ENCODE measurements around the gene CHTOP.
A peak's percentile ranks its signal among the peaks of the same experiment; 100 is the strongest.
"Not testable (repeated sequence)": the region's sequence is repeated elsewhere in the genome, so short reads cannot be mapped to it uniquely, and the experiment has no call there.

CHTOP gene

DNA sequence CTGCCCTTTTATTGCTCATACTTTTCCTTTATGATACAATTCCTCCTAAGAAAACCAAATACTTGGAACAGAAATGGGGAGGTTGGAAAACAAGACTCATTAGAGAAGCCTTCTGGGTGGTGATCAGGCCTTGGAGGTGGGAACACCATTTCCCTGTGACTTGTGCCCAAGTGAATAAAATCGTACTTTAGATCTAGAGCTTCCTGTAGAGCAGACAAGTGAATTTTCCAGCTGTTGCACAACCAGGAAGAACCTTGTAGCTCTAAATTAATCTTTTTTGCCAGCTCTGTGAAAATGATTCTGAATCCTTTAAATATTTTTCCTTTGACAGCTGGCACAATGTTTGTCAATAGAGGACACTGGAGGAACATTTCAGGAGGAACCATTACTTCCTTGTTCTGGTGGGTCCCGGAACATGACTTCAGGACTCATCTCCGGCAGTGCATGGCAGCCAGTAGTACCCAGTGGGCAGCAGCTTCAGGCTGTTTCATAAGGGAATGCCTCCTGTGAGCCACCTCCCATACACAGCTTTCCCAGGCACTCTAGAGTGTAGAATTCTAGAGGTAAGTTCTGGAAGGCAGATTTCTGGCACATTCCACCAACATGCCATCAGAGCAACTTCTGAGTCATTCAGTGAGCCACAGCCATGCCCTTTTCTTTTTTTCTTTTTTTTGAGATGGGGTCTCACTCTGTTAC lies 19.1 kb downstream of the CHTOP start:
- DNase-seq (ENCODE audit: low read depth), result no peak
- H3K4me3 ChIP-seq (ENCODE audit: low read depth, low read length), result no peak overlapping the region

DNA sequence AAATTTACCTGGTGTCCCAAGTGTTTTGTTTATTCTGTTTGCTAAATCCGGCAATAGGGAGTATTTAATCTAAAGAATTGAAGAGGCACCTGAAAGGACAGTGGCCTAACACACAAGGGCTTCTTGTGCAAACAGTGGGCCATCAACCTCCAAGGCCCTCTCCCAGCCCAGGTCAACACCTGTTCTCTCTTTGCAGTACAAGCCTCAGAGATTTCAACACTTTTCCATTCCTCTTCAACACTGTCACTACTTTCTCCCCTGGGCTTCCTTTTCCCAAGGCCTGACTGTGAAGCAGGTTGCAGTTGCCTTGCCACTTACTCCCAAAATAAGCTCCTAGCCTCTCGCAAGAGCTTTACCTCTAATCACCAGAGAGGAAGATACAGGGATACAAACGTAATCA lies 21.5 kb downstream of the CHTOP start:
- H3K4me3 ChIP-seq (ENCODE audit: low read depth, low read length), result no peak overlapping the region
- no peak for DNase-seq (ENCODE audit: low read depth)

- peak; percentile 51 for DNase-seq (ENCODE audit: low read depth)
- H3K4me3 ChIP-seq (ENCODE audit: low read depth, low read length), result peak within 1 kb of the TSS; percentile 76
Observed at GRCh38 chr1:153658400-153659174, 24.7 kb downstream of the CHTOP start, which contains the start of gene SNAPIN. TSS of gene SNAPIN (plus strand) at chr1:153658703. CDS start at chr1:153658744, 41 bp downstream.

DNA sequence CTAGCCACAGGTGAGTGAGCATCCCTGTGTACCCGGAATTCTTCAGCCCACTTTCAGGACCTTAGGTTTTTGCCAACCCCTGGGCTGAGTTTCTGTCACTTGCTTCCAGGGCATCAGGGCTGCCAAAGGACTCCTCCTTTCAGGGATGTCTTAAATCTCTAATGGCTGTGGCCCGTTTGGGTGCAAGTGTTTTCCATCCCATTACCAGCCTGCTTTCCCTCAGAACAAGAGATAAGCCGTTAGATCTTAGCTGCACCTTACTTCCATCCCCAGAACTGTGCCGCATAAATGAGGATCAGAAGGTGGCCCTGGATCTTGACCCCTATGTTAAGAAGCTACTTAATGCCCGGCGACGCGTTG lies 25.3 kb downstream of the CHTOP start:
- DNase-seq (ENCODE audit: low read depth), result no peak

GRCh38 chr1:153659656-153660055 lies 25.8 kb downstream of the CHTOP start:
- peak overlapping the region; percentile 76 for H3K4me3 ChIP-seq (ENCODE audit: low read depth, low read length)
- no peak for DNase-seq (ENCODE audit: low read depth)

More for the DNA sequence above, 25.3 kb downstream of the CHTOP start:
- peak overlapping the region; percentile 76 for H3K4me3 ChIP-seq (ENCODE audit: low read depth, low read length)

GRCh38 chr1:153661111-153661708 lies 27.3 kb downstream of the CHTOP start:
- no peak for DNase-seq (ENCODE audit: low read depth)
- H3K4me3 ChIP-seq (ENCODE audit: low read depth, low read length), result no peak overlapping the region

- H3K4me3 ChIP-seq (ENCODE audit: low read depth, low read length), result no peak overlapping the region
- DNase-seq (ENCODE audit: low read depth), result no peak
Observed at GRCh38 chr1:153662269-153662668, 28.4 kb downstream of the CHTOP start.

DNA sequence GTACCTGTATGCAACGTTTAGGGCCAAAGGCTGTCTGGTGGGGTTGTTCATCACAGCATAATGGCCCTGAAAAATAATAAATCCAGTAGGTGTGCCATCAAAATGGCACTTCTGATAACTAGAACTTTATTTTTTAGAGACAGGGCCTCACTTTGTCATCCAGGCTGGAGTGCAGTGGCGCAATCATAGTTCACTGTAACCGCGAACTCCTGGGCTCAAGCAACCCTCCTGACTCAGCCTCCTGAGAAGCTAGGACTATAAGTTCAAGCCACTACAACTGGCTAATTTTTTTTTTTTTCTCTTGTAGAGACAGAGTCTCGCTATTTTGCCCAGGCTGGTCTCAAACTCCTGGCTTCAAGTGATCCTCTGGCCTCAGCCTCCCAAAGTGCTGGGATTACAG lies 29.3 kb downstream of the CHTOP start:
- H3K4me3 ChIP-seq (ENCODE audit: low read depth, low read length), result no peak overlapping the region
- DNase-seq (ENCODE audit: low read depth), result no peak

GRCh38 chr1:153667439-153667838 lies 33.6 kb downstream of the CHTOP start:
- no peak for DNase-seq (ENCODE audit: low read depth)
- H3K4me3 ChIP-seq (ENCODE audit: low read depth, low read length), result no peak overlapping the region

DNA sequence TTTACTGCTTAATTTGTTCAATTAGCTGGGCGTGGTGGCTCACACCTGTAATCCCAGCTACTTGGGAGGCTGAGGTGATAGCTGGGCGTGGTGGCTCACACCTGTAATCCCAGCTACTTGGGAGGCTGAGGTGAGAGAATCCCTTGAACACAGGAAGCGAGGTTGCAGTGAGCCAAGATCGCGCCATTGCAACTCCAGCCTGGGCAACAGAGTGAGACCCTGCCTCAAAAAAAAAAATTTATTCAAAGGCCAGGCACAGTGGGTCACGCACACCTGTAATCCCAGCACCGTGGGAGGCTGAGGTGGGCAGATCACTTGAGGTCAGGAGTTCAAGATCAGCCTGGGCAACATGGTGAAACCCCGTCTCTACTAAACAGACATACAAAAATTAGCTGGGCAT lies 34.8 kb downstream of the CHTOP start:
- not testable (repeated sequence) for DNase-seq (ENCODE audit: low read depth)

GRCh38 chr1:153669606-153670005 lies 35.7 kb downstream of the CHTOP start:
- DNase-seq (ENCODE audit: low read depth), result no peak
- peak overlapping the region; percentile 80 for H3K4me3 ChIP-seq (ENCODE audit: low read depth, low read length)

More for the DNA sequence above, 34.8 kb downstream of the CHTOP start:
- H3K4me3 ChIP-seq (ENCODE audit: low read depth, low read length), result not testable (repeated sequence)

DNA sequence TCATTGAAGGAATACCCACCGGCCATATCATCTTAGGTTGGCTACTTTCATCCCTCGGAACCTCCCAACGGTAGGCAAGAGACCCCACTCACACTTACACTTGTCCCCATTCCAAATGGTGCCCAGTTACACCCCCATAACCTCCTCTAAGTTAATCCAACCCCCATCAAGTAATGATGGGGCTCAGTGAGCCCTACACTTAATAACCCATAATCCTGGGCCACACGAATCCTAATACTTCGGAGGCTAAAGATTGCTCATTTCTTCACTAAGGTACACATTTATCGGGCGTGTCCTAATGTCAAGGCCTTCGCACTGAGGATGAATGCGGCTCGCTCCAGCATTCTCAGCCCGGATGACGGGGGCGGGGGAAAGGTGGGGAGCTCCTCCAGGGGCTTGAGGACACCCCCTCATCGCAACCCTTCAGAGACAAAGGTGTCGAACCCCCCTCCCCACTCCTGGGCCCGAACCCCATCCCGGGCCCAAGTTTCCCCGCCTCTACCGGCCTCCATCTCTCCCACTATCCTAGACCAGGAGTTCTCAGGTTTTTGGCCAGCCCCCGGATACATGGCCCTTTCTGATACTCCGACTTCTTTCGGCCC lies 36.5 kb downstream of the CHTOP start:
- no peak for DNase-seq (ENCODE audit: low read depth)
- peak overlapping the region; percentile 80 for H3K4me3 ChIP-seq (ENCODE audit: low read depth, low read length)

DNA sequence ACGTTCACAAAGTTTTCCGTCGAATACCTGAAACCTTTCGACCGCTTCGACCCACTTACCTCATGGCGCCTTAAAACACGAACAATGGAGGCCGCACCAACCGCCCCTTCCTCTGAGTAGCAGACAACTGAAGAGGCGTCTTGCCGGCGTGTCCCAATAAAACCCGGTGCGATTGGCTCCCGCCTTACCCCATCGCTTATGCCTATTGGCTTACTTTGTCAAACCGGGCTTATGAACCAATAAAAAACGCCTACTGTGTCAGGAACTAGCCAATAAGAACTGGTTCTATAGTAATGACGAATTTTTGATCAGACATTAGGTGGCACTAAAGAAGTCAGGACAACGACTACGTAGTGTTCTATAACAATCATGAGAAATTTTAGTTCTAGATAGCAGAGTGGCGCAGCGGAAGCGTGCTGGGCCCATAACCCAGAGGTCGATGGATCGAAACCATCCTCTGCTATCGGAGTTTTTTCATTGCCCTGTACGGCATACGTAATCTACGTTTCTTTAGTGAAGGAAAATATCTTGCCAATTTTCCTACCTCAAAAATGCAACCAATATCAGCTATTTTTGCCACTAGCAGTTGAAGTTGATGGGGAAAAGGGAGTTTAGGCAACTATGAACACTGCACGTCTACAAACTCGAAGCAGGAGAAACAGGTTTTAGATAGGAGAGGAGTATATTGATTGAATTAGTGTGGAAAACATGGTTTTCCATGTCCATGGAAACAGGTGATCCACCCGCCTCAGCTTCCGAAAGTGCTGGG lies 37.2 kb downstream of the CHTOP start, which contains the start of gene ILF2:
Gene ILF2 (minus strand): TSS at position 135 of the 769 bp plus-strand sequence. CDS start 71 bp downstream, at position 64.
- DNase-seq (ENCODE audit: low read depth), result peak; percentile 99

DNA sequence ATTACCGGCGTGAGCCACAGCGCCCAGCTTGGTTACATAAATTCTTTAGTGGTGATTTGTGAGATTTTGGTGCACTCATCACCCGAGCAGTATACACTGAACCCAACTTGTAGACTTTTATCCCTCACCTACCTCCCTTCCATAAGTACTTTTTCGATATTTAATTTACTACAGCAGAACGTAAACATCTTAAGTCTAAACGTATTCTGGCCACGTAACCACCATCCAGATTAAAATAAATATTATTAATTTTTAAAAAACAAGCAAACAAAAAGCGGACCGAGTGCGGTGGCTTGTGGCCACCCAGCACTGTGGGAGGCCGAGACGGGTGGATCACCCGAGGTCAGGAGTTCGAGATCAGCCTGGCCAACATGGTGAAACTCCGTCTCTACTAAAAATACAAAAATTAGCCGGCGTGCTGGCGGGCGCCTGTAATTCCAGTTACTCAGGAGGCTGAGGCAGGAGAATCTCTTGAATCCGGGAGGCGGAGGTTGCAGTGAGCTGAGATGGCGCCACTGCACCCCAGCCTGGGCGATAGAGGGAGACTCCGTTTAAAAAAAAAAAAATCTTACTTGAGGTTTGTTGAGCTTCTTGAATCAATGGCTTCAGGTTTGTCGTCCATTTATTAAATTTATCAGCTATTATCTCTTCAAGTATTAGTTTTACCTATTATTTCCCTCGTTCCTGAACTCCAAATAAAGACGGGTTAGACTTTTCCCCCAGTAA lies 37.9 kb downstream of the CHTOP start:
- peak overlapping the region; percentile 52 for H3K4me3 ChIP-seq (ENCODE audit: low read depth, low read length)
- not testable (repeated sequence) for DNase-seq (ENCODE audit: low read depth)

More for the DNA sequence above, 37.2 kb downstream of the CHTOP start, which contains the start of gene ILF2:
- H3K4me3 ChIP-seq (ENCODE audit: low read depth, low read length), result peak within 1 kb of the TSS; percentile 80

- no peak overlapping the region for H3K4me3 ChIP-seq (ENCODE audit: low read depth, low read length)
- DNase-seq (ENCODE audit: low read depth), result no peak
Observed at GRCh38 chr1:153673511-153673910, 39.6 kb downstream of the CHTOP start.

DNA sequence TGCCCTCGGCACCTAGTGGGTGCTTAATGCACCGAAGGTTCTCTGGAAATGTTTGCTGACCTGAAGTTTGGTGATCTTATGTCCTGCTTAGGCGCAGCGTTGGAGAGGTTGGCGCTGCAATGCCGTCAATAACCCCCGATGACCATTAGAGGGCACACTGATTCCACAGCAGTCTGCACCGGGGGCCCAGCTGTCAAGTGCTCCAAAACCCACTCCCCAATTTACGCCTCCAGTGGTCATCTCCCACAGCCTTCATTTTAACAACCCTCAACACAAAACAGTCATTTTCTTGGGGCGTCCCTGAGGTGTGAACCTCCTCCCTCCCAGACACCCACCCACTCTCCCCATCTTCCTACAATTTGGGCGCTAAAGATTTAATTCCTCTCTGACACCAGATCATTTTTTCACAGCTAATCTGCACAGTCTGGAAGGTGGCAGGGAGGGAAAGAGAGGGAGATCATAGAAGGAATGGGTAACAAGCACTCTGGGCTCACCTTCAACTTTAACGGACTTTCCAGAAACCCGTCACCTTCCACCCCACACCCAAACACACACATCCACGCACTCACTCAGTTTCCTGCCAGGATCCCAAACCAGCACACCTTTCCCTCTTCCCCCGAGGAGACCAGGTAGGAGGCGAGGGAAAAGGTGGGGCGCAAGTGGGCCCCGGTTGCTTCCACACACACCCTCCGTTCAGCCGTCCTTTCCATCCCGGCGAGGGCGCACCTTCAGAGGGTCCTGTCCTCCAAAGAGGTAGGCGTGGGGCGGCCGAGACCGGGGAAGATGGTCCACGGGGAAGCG lies 44.1 kb downstream of the CHTOP start:
- peak overlapping the region; percentile 41 for H3K4me3 ChIP-seq (ENCODE audit: low read depth, low read length)
- DNase-seq (ENCODE audit: low read depth), result no peak

DNA sequence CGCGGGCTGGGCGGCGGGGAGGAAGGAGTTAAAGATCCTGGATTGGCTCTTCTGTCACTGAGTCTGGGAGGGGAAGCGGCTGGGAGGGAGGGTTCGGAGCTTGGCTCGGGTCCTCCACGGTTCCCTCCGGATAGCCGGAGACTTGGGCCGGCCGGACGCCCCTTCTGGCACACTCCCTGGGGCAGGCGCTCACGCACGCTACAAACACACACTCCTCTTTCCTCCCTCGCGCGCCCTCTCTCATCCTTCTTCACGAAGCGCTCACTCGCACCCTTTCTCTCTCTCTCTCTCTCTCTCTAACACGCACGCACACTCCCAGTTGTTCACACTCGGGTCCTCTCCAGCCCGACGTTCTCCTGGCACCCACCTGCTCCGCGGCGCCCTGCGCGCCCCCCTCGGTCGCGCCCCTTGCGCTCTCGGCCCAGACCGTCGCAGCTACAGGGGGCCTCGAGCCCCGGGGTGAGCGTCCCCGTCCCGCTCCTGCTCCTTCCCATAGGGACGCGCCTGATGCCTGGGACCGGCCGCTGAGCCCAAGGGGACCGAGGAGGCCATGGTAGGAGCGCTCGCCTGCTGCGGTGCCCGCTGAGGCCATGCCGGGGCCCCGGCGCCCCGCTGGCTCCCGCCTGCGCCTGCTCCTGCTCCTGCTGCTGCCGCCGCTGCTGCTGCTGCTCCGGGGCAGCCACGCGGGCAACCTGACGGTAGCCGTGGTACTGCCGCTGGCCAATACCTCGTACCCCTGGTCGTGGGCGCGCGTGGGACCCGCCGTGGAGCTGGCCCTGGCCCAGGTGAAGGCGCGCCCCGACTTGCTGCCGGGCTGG lies 44.9 kb downstream of the CHTOP start, which contains the start of gene NPR1:
Gene NPR1 (plus strand): TSS at position 170 of the 818 bp plus-strand sequence. CDS start 421 bp downstream, at position 591.
- peak within 1 kb of the TSS; percentile 41 for H3K4me3 ChIP-seq (ENCODE audit: low read depth, low read length)
- DNase-seq (ENCODE audit: low read depth), result no peak

Data from skeletal muscle cell (primary cell).